HEK293T (cell line): ENCODE data around the gene SSH2.

Experiments used
- CTCF ChIA-PET: fragments of 350-600 bp; formaldehyde crosslinking; extraction: SDS; loops from one replicate; lab custom pipeline; 2021; ENCODE audit warnings: antibody characterized with exemption, inconsistent platforms; lab: Yijun Ruan, JAX
- POLR2A ChIA-PET: fragments of 350-600 bp; formaldehyde crosslinking; extraction: SDS; loops from one replicate; lab custom pipeline; 2020; ENCODE audit warnings: antibody characterized with exemption, inconsistent platforms; lab: Yijun Ruan, JAX
- DNase-seq: peaks from one replicate; pipeline ENCODE4 v3.0.0; 2012; ENCODE audit warnings: mixed read lengths; ENCODE audit errors: extremely low spot score
- ARNT ChIP-seq: fragments of 450-650 bp; IDR thresholded peaks from 2 replicates; pipeline ENCODE4 v1.6.1; 2017; ENCODE audit warnings: mild to moderate bottlenecking
- BHLHE40 ChIP-seq: fragments of 450-650 bp; IDR thresholded peaks from 2 replicates; pipeline ENCODE4 v1.6.1; 2016; ENCODE audit warnings: mild to moderate bottlenecking, moderate library complexity, borderline replicate concordance
- CTBP1 ChIP-seq: fragments of 450-650 bp; IDR thresholded peaks from 2 replicates; pipeline ENCODE4 v1.6.1; 2016; ENCODE audit warnings: borderline replicate concordance
- ELF4 ChIP-seq: fragments of 450-650 bp; IDR thresholded peaks from 2 replicates; pipeline ENCODE4 v1.6.1; 2017; ENCODE audit warnings: antibody characterized with exemption
- FOXA1 ChIP-seq: fragments of 450-650 bp; IDR thresholded peaks from 2 replicates; pipeline ENCODE4 v1.6.1; 2016; ENCODE audit warnings: mild to moderate bottlenecking
- FOXK2 ChIP-seq: fragments of 450-650 bp; IDR thresholded peaks from 2 replicates; pipeline ENCODE4 v1.6.1; 2016; ENCODE audit warnings: mild to moderate bottlenecking
- FOXM1 ChIP-seq: fragments of 450-650 bp; IDR thresholded peaks from 2 replicates; pipeline ENCODE4 v1.6.1; 2017; ENCODE audit warnings: mild to moderate bottlenecking, borderline replicate concordance
- HDGF ChIP-seq: fragments of 450-650 bp; IDR thresholded peaks from 2 replicates; pipeline ENCODE4 v1.6.1; 2017; ENCODE audit warnings: antibody characterized with exemption, borderline replicate concordance
- L3MBTL2 ChIP-seq: fragments of 450-650 bp; conservative IDR thresholded peaks from 2 replicates; pipeline ENCODE4 v1.6.1; 2016; ENCODE audit warnings: mild to moderate bottlenecking
- LEF1 ChIP-seq: fragments of 450-650 bp; IDR thresholded peaks from 2 replicates; pipeline ENCODE4 v1.6.1; 2017; ENCODE audit warnings: mild to moderate bottlenecking, borderline replicate concordance
- NFRKB ChIP-seq: fragments of 450-650 bp; IDR thresholded peaks from 2 replicates; pipeline ENCODE4 v1.6.1; 2016; ENCODE audit warnings: mild to moderate bottlenecking, moderate library complexity
- SP1 ChIP-seq: fragments of 450-650 bp; IDR thresholded peaks from 2 replicates; pipeline ENCODE4 v1.6.1; 2017
- SUZ12 ChIP-seq: fragments of 450-650 bp; IDR thresholded peaks from 2 replicates; pipeline ENCODE4 v1.6.1; 2016; ENCODE audit warnings: mild to moderate bottlenecking
- TARDBP ChIP-seq: fragments of 450-650 bp; IDR thresholded peaks from 2 replicates; pipeline ENCODE4 v1.6.1; 2016
- ZNF384 ChIP-seq: fragments of 450-650 bp; IDR thresholded peaks from 2 replicates; pipeline ENCODE4 v1.6.1; 2016
- TF ChIP-seq, protein P1 (sequence below): fragments of 450-650 bp; IDR thresholded peaks from 2 replicates; pipeline ENCODE4 v1.6.1; 2016

SSH2 gene

DNA sequence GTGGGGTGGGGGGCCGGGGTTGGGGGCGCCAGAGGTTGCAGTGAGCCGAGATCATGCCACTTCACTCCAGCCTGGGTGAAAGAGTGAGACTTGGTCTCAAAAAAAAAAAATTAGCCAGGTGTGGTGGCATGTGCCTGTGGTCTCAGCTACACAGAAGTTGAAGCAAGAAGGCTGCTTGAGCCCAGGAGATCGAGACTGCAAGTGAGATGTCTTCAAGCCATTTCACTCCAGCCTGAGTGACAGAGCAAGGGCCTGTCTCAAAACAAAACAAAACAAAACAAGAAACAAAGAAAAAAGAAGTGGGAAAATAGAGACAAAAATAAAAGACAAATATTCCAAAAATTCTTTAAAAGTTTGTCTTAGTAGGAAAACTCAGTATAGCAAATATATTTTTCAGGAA is 172.2 kb downstream of the SSH2 start:
- ChIA-PET POLR2A (no interaction called here), CTCF (no interaction called here)
- TF ChIP-seq, protein P1, sequence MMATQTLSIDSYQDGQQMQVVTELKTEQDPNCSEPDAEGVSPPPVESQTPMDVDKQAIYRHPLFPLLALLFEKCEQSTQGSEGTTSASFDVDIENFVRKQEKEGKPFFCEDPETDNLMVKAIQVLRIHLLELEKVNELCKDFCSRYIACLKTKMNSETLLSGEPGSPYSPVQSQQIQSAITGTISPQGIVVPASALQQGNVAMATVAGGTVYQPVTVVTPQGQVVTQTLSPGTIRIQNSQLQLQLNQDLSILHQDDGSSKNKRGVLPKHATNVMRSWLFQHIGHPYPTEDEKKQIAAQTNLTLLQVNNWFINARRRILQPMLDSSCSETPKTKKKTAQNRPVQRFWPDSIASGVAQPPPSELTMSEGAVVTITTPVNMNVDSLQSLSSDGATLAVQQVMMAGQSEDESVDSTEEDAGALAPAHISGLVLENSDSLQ, result no peak
- TF ChIP-seq FOXA1 (no peak), HDGF (no peak), ZNF384 (no peak), LEF1 (no peak), ARNT (no peak), BHLHE40 (no peak), NFRKB (no peak), SUZ12 (no peak), SP1 (no peak), CTBP1 (no peak)
- DNase-seq, result no peak

DNA sequence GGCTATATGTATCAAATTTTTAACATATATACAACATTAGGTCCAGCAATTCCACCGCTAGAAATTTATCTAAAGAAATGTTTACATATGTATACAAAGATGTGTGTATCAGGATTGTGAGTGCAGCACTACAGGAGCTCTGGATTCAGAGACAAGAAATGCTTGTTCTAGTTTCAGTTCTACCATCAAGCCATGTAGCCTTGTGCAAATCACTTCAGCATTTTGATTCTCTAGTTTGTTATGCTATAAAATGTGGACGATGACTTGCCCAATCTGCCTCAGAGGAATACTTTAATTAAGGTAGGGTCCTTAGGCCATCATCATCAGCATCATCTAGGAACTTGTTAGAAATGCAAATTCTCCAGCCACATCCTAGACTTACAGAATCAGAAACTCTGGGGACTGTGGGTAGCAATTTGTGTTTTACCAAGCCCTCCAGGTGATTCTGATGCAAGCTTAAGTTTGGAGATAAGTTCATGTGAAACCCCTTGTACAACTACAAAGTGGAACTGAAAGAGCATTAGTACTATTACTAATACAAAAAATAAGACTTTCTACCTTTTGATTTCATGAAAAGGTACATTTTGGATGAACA is 176.1 kb downstream of the SSH2 start:
- no peak for TF ChIP-seq SP1
- TF ChIP-seq FOXA1, result no peak
- no peak for TF ChIP-seq ELF4
- TF ChIP-seq NFRKB, result no peak
- TF ChIP-seq FOXM1, result no peak
- TF ChIP-seq TARDBP, result no peak
- TF ChIP-seq ZNF384, result no peak
- TF ChIP-seq SUZ12, result no peak
- no peak for TF ChIP-seq L3MBTL2

DNA sequence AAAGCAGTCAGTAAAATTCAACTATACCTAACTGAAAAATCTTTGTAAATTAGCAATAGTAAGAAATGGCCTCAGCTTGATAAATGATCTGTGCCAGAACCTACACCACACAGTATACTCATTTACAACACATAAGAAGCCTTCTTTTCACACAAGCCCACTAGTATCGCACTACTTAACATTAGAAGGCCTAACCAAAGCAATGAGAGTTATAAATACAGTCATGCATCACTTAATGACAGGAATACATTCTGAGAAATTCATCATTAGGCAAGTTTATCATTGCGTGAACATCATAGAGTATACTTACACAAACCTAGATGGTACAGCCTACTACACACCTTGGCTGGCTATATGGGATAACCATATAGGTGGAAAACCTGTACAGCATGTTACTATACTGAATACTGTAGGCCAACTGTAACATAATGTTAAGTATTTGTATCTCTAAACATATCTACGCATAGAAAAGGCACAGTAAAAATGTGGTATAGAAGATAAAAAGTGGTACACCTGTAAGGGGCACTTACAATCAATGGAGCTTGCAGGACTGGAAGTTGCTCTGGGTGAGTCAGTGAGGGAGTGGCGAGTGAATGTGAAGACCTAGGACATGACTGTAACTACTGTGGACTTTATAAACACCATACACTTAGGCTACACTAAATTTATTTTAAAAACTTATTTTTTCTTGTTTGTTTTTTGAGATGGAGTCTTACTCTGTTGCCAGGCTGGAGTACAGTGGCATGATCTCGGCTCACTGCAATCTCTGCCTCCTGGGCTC is 180.8 kb downstream of the SSH2 start:
- no peak for TF ChIP-seq L3MBTL2
- no peak for TF ChIP-seq TARDBP
- TF ChIP-seq FOXK2, result no peak
- TF ChIP-seq FOXM1, result no peak
- ChIA-PET CTCF (interaction anchor here (0.6 kb wide), 1 partner anchor 267 kb away, joined by 3 read pairs; no protein-coding TSS in a partner anchor), POLR2A (no interaction called here)
- no peak for DNase-seq

More for the DNA sequence above, 176.1 kb downstream of the SSH2 start:
- CTCF ChIA-PET, result no interaction called here
- DNase-seq, result no peak
- POLR2A ChIA-PET, result no interaction called here

DNA sequence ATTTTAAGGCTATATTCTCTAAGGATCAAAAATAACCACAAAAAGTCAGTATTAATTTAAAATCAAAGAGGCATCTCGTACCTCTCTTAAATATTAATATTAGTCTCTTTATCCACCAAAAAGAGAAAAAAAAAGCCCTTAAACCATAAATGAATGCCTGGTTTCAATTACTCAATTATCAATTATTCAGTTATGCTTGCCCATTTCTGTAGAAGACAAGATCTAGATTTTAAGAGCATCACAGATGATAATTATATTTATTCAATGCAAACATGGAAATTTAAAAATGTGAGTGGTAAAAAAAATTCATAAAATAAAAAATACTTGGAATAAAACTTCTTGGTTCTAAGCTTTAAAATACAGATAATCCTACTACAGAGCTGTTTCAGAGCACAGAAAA is 181.6 kb downstream of the SSH2 start:
- no peak for DNase-seq
- CTCF ChIA-PET, result no interaction called here
- POLR2A ChIA-PET, result interaction anchor here (2.0 kb wide), 1 partner anchor 12 kb away, joined by 6 read pairs; no protein-coding TSS in a partner anchor
- TF ChIP-seq CTBP1 (no peak), LEF1 (no peak), FOXA1 (no peak), FOXM1 (no peak), ELF4 (no peak), BHLHE40 (no peak), FOXK2 (no peak), L3MBTL2 (no peak), ZNF384 (no peak), NFRKB (no peak), ARNT (no peak), SUZ12 (no peak), HDGF (no peak), SP1 (no peak), TARDBP (no peak)
- TF ChIP-seq, protein P1, result no peak

DNA sequence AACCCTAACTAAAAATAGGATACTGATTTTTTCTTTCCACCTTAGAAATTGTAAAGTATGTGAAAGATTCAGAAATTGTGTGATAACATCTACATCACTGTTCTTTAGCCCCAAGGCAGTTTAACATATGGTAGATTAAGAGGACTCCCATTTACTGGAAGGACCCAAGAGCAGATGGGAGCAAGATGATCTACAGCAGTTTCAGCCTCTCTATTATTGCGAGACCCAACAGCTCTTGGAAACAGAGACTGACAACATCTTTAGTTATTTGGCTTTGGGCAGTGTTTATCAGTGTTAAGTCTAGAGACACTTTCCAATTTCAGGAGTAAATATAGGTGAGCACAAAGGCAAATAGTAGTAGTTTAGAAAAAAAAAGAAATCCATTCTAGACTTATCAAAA is 182.4 kb downstream of the SSH2 start:
- POLR2A ChIA-PET, result interaction anchor here (1.3 to 2.0 kb wide), 2 partner anchors 9 to 12 kb away, joined by 3 to 6 read pairs; no protein-coding TSS in a partner anchor
- CTCF ChIA-PET, result no interaction called here
- TF ChIP-seq BHLHE40 (no peak), ELF4 (no peak)
- DNase-seq, result no peak

DNA sequence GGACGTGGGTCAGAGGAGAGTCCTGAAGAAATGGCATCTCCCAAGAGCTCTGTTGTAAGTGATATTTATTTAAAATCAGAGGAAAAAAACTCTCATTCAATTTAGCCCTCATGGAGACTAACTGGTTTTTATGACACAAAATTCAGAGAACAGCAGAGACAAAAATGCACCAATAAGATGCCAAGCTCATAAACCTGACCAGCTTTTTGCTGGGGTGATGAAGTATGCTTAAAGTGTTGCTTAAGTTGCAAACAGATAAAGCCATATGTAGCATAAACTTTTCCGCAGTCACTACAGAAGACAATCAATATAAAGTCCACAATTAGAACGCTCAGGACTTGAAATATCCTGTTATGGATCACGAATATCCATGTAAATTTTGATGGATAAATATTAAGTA is 183.4 kb downstream of the SSH2 start:
- TF ChIP-seq SUZ12, result no peak
- TF ChIP-seq HDGF, result no peak
- TF ChIP-seq ARNT, result no peak
- no peak for TF ChIP-seq L3MBTL2
- TF ChIP-seq, protein P1, result no peak
- TF ChIP-seq FOXA1, result no peak
- no peak for TF ChIP-seq BHLHE40
- no peak for TF ChIP-seq LEF1
- TF ChIP-seq FOXM1, result no peak
- TF ChIP-seq SP1, result no peak
- no peak for TF ChIP-seq CTBP1
- no peak for DNase-seq
- ChIA-PET POLR2A (interaction anchor here (1.3 to 2.0 kb wide), 2 partner anchors 10 to 13 kb away, joined by 3 to 6 read pairs; no protein-coding TSS in a partner anchor), CTCF (no interaction called here)
